Gastrocnemius medialis (tissue), 4 donors: ENCODE results near the gene NEK10.
A peak's percentile ranks its signal among the peaks of the same experiment; 100 is the strongest.

ENCODE experiments used
- POLR2A ChIP-seq, 2 donors: fragments of 450-650 bp; IDR thresholded peaks; one replicate each; pipeline ENCODE4 v1.6.1; 2017; ENCODE audit warnings: antibody characterized with exemption in 2 of 2, mild to moderate bottlenecking in 2 of 2, moderate library complexity in 2 of 2
- TF ChIP-seq, protein P1 (sequence below), 5 experiments: fragments of 450-650 bp in 3 of 5; fragments of 200-600 bp in 2 of 5; sonication (generic) in 2 of 5; IDR thresholded peaks in 4 of 5; conservative IDR thresholded peaks in 1 of 5; 1 replicate in 4 of 5; 2 replicates in 1 of 5; pipeline ENCODE4 v1.5.1; 2016 to 2019; ENCODE audit warnings: antibody characterized with exemption in 5 of 5, mild to moderate bottlenecking in 3 of 5, moderate library complexity in 3 of 5

DNA sequence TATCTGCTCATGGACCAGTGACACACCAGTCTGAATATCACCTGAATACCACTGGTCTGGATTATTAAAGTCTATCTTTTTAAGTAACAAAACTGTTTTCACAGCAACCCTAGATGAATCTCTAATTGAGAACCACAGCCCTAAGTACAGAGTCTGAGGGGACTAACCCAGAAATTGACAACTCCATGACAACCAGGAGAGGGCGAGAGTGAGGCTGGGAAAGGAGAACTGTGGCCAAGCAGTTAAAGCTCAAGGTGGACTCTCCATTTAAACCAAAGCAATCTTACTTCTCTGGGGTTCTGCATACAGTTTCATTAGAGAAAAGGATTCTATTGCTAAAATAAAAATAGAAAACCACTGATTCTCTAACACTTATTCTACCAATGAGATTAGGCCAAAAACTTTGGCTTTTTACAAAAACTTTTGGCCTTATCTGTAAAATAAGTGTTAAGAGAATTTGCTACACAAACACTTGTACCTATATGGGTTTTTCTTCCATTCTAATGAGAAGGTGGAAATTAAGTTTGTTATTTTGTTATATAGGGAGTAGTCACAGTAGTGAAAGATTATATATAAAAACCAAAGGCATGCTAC, 11.4 kb downstream of the NEK10 start:
- TF ChIP-seq, protein P1, sequence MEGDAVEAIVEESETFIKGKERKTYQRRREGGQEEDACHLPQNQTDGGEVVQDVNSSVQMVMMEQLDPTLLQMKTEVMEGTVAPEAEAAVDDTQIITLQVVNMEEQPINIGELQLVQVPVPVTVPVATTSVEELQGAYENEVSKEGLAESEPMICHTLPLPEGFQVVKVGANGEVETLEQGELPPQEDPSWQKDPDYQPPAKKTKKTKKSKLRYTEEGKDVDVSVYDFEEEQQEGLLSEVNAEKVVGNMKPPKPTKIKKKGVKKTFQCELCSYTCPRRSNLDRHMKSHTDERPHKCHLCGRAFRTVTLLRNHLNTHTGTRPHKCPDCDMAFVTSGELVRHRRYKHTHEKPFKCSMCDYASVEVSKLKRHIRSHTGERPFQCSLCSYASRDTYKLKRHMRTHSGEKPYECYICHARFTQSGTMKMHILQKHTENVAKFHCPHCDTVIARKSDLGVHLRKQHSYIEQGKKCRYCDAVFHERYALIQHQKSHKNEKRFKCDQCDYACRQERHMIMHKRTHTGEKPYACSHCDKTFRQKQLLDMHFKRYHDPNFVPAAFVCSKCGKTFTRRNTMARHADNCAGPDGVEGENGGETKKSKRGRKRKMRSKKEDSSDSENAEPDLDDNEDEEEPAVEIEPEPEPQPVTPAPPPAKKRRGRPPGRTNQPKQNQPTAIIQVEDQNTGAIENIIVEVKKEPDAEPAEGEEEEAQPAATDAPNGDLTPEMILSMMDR (IDR thresholded peaks at IDR 0.05 in 4 of 5, conservative IDR thresholded peaks at IDR 0.05 in 1 of 5): peak in 3 of 5 experiments; percentile 23 to 42 (median 32)
- TF ChIP-seq POLR2A (IDR thresholded peaks at IDR 0.05): no peak
